DMS114 treated with DMSO at 0.1 percent for 48 hours (cell line): ENCODE measurements around the gene CAND1.

Source experiments
- DNase-seq: peaks from one replicate; lab custom pipeline; 2025; ENCODE audit not compliant: unreplicated experiment; lab: John Stamatoyannopoulos, UW

Gene CAND1

GRCh38 chr12:67280088-67280487, 10.9 kb downstream of the CAND1 start:
- DNase-seq, result no peak

DNA sequence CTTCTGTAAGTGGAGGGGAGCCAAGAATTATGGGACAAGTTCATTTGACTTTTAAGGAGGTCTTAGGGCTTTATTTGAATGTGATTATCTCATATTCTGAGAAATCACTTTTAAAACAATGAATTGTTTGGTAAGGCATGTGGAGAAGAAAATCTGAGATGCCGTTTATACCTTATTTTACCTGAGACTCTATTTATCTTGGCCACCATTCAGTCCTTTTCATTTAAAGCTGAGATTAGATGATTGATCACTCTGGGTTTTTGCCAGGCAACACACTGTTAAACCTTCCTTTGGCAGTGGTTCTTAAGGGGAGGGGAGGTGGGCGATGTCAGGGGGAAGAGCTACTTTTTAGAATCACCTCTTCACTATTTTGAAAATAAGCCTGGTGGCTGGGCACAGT, 11.4 kb downstream of the CAND1 start:
- no peak for DNase-seq

DNA sequence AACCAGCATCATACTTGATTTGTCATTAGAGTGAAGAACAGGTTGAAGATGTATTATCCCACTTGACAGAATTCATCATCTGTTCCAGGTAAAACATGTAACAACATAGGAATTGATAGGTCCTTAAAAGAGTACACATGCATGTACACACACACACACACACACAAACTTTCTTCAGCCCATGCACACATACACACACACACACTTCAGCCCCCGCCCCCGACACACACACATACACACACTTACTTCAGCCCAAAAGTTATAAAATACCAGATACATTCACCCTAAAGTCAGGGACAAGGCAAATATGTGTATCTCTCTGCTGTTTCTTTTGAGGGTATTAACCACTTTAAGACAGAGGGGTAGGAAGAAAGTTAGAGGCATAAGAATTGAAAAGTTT, 15.4 kb downstream of the CAND1 start:
- no peak for DNase-seq

DNA sequence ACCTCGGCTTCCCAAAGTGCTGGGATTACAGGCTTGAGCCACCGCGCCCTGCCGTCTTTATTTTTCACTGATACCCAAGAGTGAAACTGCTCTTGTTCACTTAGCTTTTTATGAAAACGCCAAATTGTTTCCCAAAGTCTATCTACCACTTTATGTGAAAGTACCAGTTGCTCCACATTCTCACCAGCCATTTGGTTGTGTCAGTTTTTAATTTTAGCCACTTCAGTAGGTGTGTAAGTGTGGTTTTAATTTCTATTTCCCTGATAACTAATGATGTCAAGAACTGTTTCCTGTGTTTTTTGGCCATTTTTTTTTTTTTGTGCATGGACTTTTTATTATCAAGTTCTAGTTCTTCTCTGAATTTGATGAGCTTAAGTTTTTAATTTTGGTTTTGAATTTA, 17.1 kb downstream of the CAND1 start:
- DNase-seq, result no peak

DNA sequence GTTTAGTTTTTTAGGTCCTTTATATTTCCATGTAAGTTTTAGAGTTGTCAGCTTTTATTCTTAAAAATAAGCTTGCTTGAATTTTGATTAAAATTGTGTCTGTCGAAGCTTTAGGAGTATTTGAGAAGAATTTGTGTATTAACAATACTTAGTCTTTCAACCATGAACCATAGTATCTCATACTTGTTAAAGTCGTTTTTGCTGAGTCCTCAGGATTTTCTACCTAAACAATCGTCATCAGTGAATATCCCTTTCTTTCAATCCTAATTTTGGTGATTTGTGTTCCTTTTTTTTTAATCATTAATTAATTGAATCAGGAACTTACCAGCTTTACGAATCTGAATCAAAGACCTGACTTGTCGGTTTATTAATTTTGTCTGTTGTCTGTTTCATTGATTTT, 18.2 kb downstream of the CAND1 start:
- no peak for DNase-seq

DNA sequence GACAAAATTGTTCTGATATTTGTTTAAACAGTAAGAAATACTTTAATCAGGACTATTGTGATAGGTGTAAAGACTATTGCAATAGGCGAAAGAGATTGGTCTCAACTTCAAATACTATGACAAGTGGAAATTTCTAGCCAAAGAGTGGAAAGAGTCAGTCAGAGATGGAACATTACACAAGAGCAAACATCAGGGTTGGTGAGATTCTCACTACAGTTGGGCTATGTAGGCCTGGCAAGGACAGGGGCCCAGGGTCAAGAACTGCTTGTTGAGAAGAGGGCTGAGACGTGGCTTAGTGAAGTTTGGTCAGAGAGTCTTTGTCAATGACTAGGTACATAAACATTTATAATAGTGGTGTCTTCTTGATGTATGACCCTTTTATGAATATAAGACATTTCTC, 19.4 kb downstream of the CAND1 start:
- DNase-seq, result no peak

DNA sequence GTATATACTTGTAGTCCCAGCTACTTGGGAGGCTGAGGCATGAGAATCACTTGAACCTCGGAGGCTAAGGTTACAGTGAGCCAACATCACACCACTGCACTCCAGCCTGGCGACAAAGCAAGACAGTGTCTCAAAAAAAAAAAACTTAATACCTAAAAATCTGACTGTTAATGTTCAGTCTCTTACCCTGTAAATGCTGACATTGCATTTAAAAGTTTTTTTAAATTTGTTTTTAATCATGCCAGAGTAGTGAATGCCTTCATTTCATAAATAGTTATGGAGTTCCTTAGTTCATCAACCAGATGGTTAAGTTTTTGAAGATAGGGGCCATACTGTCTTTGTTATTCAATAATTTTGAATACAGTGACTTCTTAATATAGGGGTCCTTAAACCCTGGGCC, 21.2 kb downstream of the CAND1 start:
- no peak for DNase-seq

DNA sequence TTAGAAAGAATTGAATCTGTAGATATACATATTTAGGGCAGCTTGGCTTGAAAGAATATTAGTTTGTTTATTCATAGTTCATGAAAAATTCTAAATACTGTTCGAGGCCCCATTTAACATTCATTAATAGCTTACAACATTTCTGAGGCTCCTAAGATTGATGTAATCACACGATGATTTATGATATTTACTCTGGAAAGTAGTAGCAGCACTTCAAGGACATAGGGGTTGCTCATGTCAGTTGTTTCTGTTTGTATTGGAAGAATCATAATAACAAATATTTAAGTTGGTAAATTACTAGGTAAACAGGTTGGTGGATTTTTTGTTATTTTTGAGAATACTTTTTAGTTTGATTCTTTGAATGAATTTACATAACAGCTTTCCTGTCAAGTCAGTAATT, 30.4 kb downstream of the CAND1 start:
- no peak for DNase-seq

GRCh38 chr12:67299926-67300325, 30.8 kb downstream of the CAND1 start:
- DNase-seq, result no peak

DNA sequence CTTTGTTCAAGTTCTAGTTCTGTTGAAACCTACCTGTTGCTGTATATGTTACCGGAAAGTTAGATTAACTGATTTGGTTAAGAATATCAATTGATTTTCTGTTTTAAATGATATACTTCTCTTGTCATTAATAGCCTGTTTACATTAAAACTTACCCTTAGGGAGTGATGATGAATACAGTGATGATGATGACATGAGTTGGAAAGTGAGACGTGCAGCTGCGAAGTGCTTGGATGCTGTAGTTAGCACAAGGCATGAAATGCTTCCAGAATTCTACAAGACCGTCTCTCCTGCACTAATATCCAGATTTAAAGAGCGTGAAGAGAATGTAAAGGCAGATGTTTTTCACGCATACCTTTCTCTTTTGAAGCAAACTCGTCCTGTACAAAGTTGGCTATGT, 33.0 kb downstream of the CAND1 start:
- DNase-seq, result no peak

- no peak for DNase-seq
These were observed 36.4 kb downstream of the CAND1 start for GRCh38 chr12:67305544-67305943.

- no peak for DNase-seq
These were observed 37.6 kb downstream of the CAND1 start for GRCh38 chr12:67306712-67307111.

DNA sequence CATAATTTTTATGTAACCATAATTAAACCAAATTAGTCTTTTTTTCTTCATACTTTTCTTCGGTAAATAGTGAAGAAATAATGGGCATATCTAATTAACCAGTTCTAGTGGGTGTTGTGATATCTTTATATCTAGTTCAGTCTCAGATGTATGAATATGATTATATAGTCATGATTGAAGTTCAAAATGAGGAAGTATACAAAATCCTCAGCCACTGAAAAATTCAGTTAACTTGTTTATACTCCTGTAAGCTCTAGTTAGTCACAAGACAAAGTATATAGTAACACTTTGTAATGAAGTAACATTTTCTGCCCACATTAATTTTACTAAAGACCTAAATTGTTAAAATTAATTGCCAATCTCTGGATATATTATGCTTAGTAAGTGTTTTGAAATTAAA, 46.5 kb downstream of the CAND1 start:
- DNase-seq, result no peak

GRCh38 chr12:67318786-67319185, 49.6 kb downstream of the CAND1 start:
- no peak for DNase-seq

- DNase-seq, result no peak
These were observed 50.8 kb downstream of the CAND1 start for GRCh38 chr12:67319936-67320335.

DNA sequence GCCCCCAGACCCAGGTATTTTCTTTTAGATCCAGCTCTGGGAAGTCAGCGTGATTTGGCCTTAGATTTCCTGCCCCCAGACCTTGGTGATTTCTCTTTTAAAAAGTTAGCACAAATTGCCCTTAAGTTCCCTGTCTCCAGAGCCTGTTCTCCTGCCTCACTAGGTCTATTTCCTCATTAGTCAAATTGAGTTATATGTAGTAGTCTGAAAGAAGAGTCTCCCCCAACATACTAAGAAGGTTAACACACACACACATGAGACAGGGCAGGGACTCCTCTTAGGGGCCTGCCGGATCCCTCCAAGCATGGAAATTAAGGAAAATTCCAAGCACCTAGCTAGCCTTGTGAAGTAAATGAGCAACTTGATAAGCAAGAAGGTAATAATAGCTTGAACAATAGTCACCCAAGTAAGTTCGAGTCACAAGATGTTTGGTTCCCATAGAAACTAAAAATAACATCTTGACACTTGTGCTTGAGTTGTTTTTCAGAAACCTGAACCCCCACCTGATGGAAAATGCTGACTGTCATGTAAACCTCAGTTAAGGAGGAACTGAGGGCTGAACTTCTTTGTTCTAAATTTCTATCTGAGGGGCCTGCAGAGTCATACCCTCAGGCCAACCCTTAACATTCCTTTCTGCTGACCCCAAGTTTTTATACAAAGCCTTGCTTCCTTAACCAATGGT, 51.6 kb downstream of the CAND1 start:
- DNase-seq, result no peak

DNA sequence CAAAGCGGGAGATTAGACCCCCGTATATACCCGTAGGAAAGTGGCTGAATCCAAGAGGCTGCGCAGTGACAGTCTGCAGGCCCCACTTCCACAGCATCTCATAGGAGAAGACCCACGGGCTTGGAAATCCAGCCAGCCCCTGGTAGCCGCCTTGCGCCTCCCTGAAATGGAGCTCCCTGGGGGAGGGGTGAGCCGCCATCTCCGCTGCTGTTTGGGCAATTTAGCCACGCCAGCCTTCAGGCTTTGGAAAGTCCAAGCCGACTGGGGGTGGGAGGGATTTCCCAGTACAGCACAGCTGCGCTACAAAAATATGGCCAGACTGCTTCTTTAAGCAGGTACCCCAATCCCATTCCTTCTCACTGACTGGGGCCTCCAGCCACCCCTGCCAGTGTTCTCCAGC, 53.4 kb downstream of the CAND1 start:
- no peak for DNase-seq

DNA sequence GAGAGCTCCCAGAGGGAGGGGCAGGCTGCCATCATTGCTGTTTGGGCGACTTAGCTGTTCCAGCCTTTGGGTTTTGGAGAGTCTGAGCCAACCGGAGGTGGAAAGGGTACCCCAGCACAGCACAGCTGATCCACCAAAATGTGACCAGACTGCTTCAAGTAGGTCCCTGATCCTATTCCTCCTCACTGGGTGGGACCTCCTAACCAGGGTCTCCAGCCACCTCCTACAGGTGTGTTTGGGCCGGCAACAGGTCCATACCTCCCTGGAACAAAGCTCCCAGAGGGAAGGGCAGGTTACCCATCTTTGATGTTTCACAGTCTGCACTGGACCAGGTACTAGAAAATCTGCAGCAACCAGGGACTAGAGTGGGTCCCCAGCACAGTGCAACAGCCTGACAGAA, 53.8 kb downstream of the CAND1 start:
- DNase-seq, result no peak

DNA sequence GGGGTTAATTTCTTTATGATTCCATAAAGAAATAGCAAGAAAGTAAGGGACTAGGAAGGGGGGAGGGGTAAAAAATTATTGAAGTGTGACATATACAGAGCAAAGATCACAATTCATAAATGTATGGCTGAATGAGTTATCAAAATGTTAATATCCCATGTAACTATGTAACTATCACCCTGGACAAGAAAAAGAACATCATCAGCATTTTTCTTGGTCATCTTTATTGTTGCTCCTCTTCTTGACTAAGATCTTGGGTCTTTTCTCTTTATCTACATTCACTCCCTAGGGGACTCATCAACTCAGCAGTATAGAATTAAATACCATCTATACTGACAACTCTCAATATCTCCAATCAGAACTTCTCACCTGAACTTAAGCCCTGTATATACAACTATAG, 57.5 kb downstream of the CAND1 start:
- no peak for DNase-seq

- no peak for DNase-seq
These were observed 58.3 kb downstream of the CAND1 start for GRCh38 chr12:67327466-67327865.

GRCh38 chr12:67331123-67331522, 62.0 kb downstream of the CAND1 start:
- DNase-seq, result no peak

DNA sequence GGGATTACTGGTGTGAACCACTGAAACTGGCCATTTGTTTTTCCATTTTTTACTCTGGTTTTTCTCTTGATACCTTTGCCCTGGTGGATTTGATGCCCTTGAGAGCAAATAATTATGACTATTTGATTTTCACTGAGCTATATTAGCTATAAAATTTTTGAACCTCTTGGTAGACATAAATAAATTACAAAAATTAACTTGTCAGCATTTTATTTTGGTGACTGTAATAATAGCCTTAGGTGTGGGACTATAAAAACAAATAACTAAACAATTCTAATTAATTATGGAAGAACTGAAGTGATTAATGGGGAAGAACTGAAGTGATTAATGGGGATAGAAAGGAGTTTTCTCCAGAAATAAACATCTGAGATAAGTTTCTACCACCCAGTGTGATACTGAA, 62.7 kb downstream of the CAND1 start:
- no peak for DNase-seq

- no peak for DNase-seq
These were observed 64.5 kb downstream of the CAND1 start for GRCh38 chr12:67333649-67334048.

GRCh38 chr12:67338426-67338825, 69.3 kb downstream of the CAND1 start:
- no peak for DNase-seq
